Naive thymus-derived CD8-positive, alpha-beta T cell (primary cell): ENCODE measurements around the gene LYPLA2. TPM values are rescaled to one million over a fixed set of nuclear protein-coding genes. Genes with fewer than 3 reads are reported as not detected.

ENCODE experiments used
- polyA plus RNA-seq, 3 donors: library from polyadenylated mRNA; unstranded; fragments of 300-500 nt; fragmentation: Illumina TruSeq; gene quantifications; one replicate each; pipeline ENCODE4 v1.2.3, GENCODE V29; 2021
- total RNA-seq, 8 experiments: library from RNA in 2 of 8; stranded (reverse) in 2 of 8; gene quantifications; one replicate each; pipeline ENCODE4 v1.2.3 and lab custom pipeline; 2021 to 2026

The LYPLA2 gene
- total and polyA plus RNA-seq, 5 experiments from 2014 or later, result 52.9 to 104 (median 90.3) TPM

Other genes with a start within 250 kb of the LYPLA2 start
- gene ID3, start 231.6 kb upstream of the LYPLA2 start, total RNA-seq, result 10 to 100 TPM; 60.9 to 64.8 TPM
- 1 to 10 TPM; 2.7 to 10.0 (median 4.6) TPM for gene ID3, start 231.6 kb upstream of the LYPLA2 start, polyA plus RNA-seq
- 1,000 to 10,000 TPM; 2,047 to 2,067 TPM for gene RPL11, start 99.3 kb upstream of the LYPLA2 start, total RNA-seq
- 1,000 to 10,000 TPM; 1,566 to 1,847 (median 1,638) TPM for gene RPL11, start 99.3 kb upstream of the LYPLA2 start, polyA plus RNA-seq
- gene ELOA, start 47.7 kb upstream of the LYPLA2 start, total RNA-seq, result 10 to 100 TPM; 27.0 to 27.6 TPM
- 10 to 100 TPM; 17.0 to 26.4 (median 19.1) TPM for gene ELOA, start 47.7 kb upstream of the LYPLA2 start, polyA plus RNA-seq
- 10 to 100 TPM; 79.1 to 86.6 TPM for gene PITHD1, start 12.7 kb upstream of the LYPLA2 start, total RNA-seq
- gene PITHD1, start 12.7 kb upstream of the LYPLA2 start, polyA plus RNA-seq, result 10 to 100 TPM; 68.1 to 80.6 (median 74.3) TPM
- 1 to 10 TPM; 8.4 to 8.7 TPM for gene GALE, start 9.6 kb downstream of the LYPLA2 start, total RNA-seq
- 10 to 100 TPM in 2 of 3 donors, 1 to 10 TPM in 1; 8.0 to 12.7 (median 12.3) TPM for gene GALE, start 9.6 kb downstream of the LYPLA2 start, polyA plus RNA-seq
- gene HMGCL, start 34.3 kb downstream of the LYPLA2 start, total RNA-seq, result 10 to 100 TPM; 32.0 to 37.7 TPM
- gene HMGCL, start 34.3 kb downstream of the LYPLA2 start, polyA plus RNA-seq, result 10 to 100 TPM; 25.9 to 37.9 (median 34.3) TPM
- gene FUCA1, start 77.1 kb downstream of the LYPLA2 start, total RNA-seq, result 10 to 100 TPM; 14.8 to 18.4 TPM
- gene FUCA1, start 77.1 kb downstream of the LYPLA2 start, polyA plus RNA-seq, result 10 to 100 TPM in 2 of 3 donors, 1 to 10 TPM in 1; 8.1 to 13.8 (median 10.7) TPM
- gene CNR2, start 122.2 kb downstream of the LYPLA2 start, total RNA-seq, result 1 to 10 TPM in 1 of 2 experiments, under 1 TPM in 1; 0.99 to 1.1 TPM
- 1 to 10 TPM in 1 of 3 donors, under 1 TPM in 2; 0.05 to 3.2 (median 0.57) TPM for gene CNR2, start 122.2 kb downstream of the LYPLA2 start, polyA plus RNA-seq
- 100 to 1,000 TPM; 179 to 182 TPM for gene PNRC2, start 168.7 kb downstream of the LYPLA2 start, total RNA-seq
- gene PNRC2, start 168.7 kb downstream of the LYPLA2 start, polyA plus RNA-seq, result 100 to 1,000 TPM; 117 to 139 (median 121) TPM
- 100 to 1,000 TPM; 207 to 219 TPM for gene SRSF10, start 189.2 kb downstream of the LYPLA2 start, total RNA-seq
- gene SRSF10, start 189.2 kb downstream of the LYPLA2 start, polyA plus RNA-seq, result 100 to 1,000 TPM in 2 of 3 donors, 10 to 100 TPM in 1; 98.6 to 125 (median 104) TPM